GM18526 (cell line): Measurements from ENCODE around the gene CYFIP1.

ENCODE experiments used
- POLR2A ChIP-seq: IDR thresholded peaks from 3 replicates; pipeline ENCODE4 v1.6.1; 2011; ENCODE audit not compliant: insufficient read length; ENCODE audit errors: extremely low read depth

CYFIP1 gene

DNA sequence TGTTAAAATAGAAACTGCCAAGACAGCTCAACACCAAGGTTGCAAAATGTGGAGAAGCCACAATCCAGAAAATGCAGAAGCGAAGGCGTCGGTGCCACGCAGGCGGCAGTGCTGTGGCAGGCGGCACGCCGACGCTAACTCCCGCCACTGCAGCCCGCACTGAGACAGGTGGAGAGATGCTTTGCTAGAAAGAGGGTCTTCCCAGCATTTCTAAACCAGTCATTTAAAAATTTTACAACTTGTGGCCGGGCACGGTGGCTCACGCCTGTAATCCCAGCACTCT, 23.2 kb downstream of the CYFIP1 start:
- TF ChIP-seq POLR2A = no peak

DNA sequence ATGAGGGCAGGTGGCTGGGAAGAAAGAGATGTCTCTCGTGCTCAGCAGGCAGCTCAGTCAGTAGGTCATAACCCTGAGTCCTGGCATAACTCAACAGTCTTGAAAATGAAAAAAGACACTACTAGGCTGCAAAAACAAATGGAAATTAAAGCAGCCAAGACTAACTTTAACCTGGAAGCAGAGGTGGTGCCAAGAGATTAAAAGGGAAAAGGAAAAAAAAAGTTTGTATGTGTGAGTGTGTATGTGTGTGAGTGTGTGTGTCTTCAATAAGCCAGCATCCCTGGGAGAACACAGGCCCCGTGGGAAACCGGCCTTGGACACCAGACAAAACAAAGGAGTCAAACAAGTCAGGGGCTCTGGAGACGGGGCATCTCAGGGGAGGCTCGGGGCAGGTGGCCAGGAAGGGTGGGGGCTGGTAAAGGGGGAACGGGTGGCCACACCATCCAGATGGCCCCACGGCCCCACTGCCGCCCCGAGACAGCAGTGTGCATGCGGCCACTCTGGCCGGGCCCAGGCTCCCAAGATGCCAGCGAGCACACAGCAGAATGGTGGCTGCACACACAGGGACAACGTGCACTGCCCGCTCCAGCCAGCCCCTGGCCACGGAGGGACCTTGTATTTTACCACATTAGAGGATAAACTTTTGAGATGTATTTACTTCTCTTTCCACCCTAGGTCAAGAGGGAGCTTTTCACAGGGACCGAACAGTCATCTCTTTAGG, 23.8 kb downstream of the CYFIP1 start:
- TF ChIP-seq POLR2A = no peak

DNA sequence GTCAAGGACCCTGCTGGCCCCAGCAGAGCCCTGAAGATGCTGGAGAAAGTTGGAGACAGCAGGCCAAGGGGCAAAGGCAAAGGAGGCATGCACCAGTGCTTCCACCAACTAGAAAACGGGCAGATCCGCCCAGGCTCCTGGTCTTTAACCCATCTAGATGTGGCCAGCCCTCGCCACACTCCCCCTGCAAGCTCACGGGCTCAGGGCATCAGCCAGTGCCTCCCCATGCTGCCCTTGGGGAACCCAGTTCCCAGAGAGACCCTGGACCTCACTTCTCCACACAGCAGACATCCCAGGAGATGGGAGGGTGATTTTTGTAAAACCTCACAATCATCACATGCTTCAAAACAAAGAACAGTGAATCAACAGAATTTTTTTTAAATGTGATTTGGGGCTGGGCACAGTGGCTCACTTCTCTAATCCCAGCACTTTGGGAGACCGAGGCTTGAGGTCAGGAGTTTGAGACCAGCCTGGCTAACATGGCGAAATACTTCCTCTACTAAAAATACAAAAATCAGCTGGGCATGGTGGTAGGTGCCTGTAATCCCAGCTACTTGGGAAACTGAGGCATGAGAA, 24.5 kb downstream of the CYFIP1 start:
- TF ChIP-seq POLR2A = no peak

DNA sequence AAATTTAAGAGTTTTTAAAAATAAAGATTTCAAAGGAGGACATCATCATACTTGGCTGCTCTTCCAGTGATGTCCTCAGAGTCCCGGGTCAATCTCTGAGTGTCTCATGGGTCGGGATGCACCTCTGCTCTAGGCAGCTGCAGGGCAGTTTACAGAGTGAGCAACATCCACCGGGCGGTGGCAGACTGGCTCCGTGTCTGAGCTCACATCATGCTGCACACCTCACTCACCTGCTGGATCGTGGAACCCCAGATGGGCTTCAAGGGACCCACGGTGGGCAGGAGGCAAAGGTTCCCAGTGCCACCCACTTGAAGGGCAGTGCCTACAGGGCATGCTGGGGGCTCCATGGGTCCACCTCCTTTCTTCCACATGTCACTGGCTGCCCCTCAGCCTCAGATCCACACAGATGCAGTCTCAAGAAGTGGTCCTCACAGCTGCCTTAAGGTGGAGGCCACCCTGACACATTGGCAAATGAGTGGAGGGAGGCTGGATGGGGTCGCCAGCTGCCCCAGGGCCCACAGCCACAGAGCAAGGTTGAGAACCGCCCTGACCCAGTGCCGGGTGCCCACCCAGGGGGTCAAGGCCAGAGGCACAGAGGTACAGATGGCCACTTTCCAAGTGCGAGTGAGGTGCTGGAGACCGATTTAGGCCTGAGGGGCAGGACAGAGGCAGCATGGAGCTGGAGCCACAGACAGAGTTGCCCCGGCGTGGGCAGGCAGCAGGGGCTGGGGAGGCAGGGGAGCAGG, 25.2 kb downstream of the CYFIP1 start:
- TF ChIP-seq POLR2A = no peak

DNA sequence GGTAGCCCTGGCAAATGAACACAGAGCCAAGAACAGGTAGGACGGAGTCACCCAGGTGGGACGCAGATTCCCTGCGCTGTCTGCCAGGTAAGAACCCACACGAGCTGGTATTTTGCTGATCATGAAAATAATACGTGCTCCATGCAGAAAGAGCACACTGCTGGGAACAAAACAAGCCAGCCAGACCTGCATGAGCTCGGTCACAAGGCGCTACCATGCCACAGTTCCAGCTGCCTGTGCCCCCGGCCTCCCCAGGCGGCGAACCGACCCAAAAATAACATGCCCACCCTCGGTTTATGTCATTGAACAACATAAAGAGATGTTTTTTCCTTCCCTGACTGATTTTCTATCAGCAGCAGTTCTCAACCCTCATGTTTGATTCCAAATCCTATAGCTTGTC, 25.8 kb downstream of the CYFIP1 start:
- TF ChIP-seq POLR2A = no peak

DNA sequence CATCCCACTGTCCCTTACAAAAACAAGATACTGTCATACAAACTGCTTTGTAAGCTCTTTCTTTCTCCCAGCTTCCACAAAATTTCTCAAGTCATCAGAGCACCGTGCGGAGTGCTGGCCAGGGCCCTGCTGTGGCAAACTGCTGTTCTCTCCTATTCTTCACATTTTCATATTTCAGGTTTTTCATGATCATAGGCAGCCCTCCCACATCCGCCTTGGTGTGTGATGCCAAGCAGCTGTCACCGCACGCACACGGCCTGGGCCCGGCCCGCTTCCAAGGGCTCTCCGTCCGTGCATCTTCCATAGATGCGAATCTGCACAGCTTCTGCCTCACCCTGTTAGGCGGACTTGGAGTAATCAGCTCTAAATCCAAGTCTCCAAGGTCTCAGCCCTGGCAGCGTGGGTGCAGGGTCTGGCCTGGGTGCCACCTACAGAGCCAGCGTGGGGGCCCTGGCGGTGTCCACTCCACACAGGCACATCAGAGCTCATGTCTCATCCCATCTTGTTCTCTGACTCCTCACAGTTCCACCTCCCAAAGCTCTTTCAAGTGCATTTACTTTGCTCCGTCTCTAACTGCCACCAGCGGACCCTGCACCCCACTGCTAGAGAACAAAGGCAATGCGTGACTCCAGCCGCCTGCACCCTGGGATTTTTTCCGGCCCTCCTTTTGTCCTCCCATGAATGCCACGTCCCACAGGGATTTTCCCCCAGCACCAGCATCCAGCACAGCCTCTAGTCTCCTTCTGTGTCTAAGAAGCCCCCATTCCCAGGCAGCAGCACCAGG, 27.2 kb downstream of the CYFIP1 start:
- no peak for TF ChIP-seq POLR2A

DNA sequence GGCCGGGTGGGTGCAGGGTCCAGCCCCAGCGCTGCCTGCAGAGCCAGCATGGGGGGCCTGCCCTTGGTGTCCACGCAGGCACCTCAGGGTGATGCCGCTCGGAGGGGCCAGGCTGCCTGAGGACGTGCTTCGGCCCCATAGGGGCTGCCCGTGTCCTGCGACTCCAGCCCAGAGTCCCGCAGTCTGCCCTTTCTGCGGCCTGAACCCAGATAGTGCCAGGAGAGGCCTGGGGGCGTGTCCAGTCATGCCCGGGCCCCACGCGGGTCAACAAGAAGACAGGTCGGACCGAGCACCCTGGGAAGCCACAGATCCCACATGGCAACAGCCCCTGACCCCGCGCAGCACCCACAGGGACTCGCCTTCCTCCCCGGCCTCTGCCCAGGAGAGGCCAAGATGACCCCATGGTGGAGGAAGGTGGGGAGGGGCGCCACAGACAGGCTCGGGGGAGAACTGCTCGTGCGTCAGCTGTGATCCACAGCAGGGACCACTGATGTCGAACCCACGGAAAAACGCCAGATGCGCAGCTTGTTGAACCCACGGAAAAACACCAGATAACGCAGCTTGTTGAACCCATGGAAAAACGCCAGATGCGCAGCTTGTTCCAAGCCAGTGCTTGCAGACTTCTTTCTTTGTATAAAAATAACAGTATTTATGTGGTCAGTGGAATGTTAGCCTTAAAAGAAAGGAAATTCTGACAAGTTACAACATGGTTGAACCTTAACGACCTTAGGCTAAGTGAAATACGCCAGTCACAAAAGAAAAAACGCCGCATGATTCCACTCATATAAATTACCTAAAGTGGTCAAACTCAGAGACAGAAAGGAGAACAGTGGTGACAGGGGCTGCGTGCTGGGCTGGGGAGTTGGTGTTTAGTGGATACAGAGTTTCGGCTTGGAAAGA, 28.5 kb downstream of the CYFIP1 start:
- no peak for TF ChIP-seq POLR2A

DNA sequence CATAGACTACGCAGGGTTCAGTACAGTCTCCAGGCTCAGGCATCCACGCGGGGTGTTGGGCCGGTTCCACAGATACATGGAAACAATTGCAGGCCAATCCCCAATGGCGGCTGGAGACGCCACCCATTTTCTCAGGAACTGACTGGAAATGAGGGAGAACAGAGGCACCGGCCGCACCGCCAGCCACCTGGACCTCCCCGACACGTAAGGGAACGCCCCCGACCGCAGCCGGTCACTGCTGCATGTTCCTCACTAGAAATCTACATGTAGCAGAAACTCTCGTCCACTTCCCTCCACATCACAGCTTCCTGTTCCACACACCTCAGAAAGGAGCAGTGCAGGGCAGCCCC, 29.2 kb downstream of the CYFIP1 start:
- no peak for TF ChIP-seq POLR2A

DNA sequence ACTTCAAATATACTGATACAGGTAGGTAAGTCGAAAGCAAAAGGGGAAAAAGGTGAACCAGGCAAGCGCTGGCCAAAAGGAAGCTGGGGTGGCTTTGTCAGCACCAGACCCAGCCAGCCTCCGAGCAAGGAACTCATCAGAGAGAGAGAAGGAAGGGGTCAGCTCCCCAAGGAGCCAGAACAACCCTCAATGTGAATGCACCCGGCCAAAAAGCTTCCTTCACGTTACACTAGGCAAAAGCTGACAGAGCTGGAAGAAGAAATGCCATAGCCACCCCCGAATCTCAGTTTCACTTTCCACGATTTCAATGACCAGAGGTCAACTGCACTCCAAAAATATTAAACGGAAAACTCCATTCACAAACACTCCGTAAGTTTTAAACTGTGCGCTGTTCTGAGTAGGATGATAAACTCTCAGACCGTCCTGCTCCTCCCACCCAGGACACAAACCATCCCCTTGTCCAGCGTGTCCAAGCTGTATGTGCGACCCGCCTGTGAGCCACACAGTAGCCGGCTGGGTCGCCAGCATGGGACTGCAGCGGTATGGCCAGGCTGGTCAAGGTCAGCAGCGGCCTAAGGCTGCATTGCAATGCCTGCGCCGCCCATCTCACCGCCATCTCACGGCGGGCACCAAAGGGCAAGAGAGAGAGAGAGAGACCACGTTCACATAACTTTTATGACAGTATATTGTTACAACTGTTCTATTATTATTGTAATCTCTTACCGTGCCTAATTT, 29.7 kb downstream of the CYFIP1 start:
- no peak for TF ChIP-seq POLR2A

DNA sequence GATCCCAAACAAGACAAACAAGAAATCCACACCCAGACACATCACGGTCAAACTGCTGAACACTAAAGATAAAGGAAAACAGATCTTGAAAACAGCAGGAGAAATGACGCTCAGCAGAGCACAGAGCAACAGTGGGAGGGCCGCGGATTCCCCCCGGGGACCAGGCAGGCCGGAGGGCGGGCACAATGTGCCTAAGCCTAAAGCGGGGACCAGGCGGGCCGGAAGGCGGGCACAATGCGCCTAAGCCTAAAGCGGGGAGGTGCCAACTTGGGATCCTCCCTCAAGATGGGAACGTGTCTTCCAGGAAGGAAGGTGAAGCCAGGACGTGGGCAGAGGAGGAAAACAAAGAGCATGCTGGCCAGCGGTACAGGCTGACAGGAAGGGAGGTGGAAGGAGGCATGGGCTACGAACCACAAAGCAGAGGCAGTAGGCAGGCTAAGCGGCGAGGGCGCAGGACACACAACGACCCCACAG, 31.1 kb downstream of the CYFIP1 start:
- TF ChIP-seq POLR2A = no peak

DNA sequence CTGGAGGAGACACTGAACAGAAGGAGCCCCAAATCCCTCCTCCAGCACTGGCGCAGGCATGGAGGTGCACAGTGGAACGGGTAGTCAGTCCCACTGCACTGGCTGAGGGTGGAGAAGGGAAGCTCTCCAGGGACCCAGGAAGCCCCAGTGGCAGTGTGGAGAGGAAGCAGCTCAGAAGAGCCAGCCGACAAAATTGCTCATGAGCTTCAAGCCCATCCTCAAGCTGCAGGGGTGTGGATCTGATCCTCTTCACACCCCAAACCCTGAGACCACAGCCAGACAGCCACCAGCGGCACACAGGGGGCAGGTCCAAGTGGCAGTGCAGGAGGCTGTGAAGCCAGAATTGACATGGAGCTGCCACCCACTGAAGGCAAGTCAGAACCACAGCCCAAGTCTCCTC, 32.1 kb downstream of the CYFIP1 start:
- TF ChIP-seq POLR2A = no peak

DNA sequence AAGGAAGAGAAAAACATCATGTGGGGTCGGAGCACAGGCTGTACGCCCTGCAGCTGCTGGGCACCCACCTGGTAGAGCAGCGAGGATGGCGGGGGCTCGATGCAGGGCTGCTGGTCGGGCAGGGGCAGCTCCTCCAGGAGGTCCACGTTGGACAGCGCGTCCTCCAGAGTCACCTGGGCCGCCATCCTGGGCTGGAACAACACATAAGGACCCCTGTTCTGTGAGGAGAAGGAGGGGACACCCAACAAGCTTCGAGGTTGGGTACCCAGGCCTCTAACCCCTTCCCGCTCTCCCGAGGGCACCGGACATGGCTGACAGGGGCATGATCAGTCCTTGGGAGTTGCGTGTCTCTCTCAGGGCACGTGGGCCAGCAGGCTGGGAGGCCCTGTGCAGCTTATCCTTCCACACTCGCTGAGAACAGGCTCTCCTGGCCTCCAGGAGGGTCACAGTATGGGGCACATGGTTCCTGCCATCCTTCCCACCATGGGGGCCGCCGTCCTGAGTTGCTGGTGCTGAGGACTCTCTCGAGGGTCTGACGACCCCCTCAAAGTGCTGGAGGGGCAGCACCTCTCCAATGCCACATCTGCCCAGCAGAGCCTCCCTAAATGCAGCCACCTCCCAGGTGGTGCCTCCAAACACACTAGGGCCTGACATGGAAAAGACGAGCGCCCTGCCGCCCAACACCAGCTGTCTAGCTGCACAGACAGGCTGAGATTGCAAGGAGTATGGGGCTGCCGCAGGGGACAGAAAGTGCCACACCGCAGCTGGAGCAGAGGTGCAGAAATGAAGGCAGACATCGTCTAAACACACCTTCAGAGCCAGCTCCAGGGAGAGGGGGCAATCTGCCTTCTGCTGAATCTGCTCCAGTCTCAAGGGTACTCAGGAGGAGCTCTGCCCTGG, 32.8 kb downstream of the CYFIP1 start:
- no peak for TF ChIP-seq POLR2A

DNA sequence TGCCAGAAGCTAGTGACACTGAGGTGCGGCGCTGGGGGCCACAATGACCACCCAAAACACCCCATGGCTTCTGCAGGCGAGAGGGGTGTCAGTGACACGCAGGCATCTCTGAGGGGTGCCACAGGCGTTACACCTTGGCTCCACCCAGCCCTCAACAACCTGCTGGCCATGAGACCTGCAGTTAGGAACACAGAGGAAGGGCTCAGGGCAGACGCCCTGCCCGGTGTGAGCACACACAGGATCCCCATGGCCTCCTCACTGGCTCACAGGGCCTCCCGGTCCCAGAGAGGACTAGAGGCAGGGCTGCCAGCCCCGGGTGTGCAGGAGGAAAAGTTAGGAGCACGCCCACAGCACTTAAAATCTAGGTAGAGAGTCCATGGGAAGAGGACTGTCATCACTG, 35.1 kb downstream of the CYFIP1 start:
- TF ChIP-seq POLR2A = no peak
